Umbilical cord (tissue), 2 donors: ENCODE measurements around the gene CLEC2D. TPM values are rescaled to one million over a fixed set of nuclear protein-coding genes. Genes with fewer than 3 reads are reported as not detected.
"Not testable (repeated sequence)": the region's sequence is repeated elsewhere in the genome, so short reads cannot be mapped to it uniquely, and the experiment has no call there.

Experiments
- DNase-seq: peaks from one replicate; pipeline ENCODE4 v3.0.0-alpha.2; 2015; ENCODE audit warnings: low spot score
- total RNA-seq: library from RNA; depleted of rRNA; stranded (reverse); fragments of >200 nt; gene quantifications from one replicate; pipeline ENCODE4 v1.2.3, GENCODE V29; 2014; ENCODE audit warnings: low replicate concordance; ENCODE audit not compliant: insufficient read depth

The CLEC2D gene
- total RNA-seq, 1 donor from 2014 or later, result 24.6 TPM

DNA sequence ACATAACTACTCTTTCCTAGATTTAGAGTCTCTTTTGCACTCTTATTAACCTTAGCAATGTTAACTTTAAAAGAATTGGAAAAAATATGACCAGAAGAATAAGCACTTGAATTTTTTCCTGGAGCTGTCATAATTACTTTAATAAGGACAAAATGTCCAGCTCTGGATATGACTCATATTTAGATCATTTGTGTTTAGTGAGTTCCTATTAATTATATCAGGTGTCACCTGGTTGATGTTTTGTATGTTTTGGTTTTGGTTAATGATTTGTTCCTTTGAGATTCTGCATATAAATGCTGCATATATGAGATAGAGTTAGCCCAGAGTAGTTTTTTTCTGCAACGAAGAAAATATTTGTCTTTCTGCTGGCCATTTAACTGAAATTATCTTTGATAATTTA, 58.3 kb downstream of the CLEC2D start:
- DNase-seq, result no peak

GRCh38 chr12:9729082-9729481, 59.6 kb downstream of the CLEC2D start:
- DNase-seq, result no peak

DNA sequence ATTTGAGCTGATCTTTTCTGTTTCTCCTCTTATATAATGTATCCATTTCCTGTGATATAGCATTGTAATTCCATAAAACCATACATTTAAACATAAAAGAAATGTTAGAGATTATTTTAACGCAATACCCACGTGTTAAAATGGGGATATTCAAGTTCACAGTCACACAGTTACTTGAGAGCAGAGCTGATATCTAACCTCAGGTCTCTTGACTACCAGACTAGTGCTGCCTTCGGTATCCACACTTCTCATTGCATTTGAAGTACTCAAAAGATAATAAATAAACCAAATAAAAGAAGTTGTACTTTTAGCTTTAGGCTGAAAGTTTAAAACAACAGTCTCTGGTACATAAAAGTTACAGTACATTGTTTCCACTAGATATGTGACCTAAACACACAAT, 60.5 kb downstream of the CLEC2D start:
- DNase-seq, result no peak

DNA sequence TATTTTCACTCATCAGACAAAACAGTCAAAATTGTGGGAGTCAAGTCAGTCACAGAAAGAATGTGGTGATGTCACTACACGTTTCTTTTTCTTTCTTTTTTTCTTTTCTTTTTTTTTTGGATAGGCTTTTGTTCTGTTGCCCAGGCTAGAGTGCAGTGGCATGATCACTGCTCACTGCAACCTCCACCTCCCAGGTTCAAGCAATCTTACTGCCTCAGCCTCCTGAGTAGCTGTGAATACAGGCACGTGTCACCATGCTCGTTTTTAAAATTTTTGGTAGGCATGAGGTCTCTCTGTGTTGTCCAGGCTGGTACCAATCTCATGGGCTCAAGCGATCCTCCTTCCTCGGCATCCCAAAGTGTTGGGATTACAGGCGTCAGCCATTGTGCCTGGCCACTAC, 61.1 kb downstream of the CLEC2D start:
- DNase-seq, result no peak

DNA sequence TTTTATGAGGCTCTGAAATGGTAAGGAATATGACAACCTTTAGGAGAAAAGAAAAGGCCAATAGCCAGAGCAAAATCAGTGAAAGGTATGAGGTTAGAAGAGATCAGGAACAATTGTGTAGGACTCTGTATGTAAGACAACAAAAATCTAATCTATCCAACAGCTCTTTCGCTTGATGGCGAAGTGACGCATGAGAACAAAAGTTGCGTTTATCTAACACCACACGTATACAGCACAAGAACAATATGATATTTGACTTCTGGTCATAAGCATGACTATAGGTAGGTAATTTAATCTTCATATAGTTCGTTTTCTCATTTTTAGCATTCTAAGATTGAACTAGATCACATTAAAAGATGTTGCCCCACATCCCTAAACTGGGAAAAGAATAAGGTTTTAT, 61.9 kb downstream of the CLEC2D start:
- no peak for DNase-seq

GRCh38 chr12:9731797-9732196, 62.3 kb downstream of the CLEC2D start:
- DNase-seq, result no peak

GRCh38 chr12:9732921-9733461, 63.5 kb downstream of the CLEC2D start, which contains the start of gene CLECL1:
Gene CLECL1, minus strand, starts transcription at chr12:9733097.
- DNase-seq, result no peak

DNA sequence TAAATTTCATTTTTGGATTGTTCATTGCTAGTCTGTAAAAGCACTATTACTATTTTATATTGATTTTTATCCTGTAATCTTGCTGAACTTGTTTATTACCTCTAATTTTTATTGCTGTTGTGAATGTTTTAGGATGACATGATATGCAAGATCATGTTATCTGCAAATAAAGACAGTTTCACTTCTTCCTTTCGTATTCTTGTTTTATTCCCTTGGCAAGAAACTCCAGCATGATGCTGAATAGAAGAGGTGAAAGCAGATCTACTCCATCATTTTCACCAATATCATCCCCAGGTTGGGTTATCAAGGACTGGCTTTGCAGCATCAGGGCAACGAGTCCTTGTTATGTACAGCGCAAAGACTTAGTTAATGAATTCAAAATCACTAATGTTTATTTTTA, 66.1 kb downstream of the CLEC2D start:
- DNase-seq, result no peak

- no peak for DNase-seq
Measured at GRCh38 chr12:9736936-9737705, 67.6 kb downstream of the CLEC2D start.

DNA sequence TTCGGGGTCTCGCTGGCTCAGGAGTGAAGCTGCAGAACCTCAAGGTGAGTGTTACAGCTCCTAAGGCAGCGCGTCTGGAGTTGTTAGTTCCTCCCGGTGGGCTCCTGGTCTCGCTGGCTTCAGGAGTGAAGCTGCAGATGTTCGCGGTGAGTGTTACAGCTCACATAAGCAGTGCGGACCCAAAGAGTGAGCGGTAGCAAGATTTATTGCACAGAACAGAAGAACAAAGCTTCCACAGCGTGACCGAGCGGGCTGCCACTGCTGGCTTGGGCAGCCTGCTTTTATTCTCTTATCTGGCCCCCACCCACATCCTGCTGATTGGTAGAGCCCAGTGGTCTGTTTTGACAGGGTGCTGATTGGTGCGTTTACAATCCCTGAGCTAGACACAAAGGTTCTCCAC, 69.4 kb downstream of the CLEC2D start:
- DNase-seq, result not testable (repeated sequence)

GRCh38 chr12:9739404-9740105, 70.0 kb downstream of the CLEC2D start:
- DNase-seq, result not testable (repeated sequence)

DNA sequence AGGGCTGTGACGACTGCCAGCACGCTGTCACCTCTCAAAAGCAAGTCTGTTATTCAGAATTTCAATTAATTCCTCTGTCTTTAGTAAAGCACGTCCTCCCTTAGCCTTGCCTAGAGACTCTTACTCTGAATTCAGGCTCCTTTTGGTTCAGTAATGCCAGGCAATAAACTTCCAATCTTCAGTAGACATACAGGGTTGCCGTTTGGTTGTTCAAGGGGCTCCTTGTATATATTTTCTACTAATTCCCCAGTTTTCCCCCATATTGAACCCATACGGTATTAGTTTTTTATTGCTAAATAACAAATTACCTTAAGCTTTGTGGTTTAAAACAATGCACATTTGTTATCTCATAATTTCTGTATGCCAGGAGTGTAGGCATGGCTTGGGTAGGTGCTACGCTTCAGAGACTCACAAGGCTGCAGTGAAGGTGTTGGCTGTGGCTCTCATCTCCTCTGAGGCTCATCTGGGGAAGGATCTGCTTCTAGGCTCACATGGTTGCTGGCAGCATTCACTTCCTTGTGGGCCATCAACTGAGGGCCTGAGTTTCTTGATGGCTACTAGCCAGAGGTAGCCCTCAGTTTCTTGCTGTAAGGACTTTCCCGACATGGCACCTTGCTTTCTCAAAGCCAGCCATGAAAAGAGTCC, 70.7 kb downstream of the CLEC2D start:
- DNase-seq, result no peak

DNA sequence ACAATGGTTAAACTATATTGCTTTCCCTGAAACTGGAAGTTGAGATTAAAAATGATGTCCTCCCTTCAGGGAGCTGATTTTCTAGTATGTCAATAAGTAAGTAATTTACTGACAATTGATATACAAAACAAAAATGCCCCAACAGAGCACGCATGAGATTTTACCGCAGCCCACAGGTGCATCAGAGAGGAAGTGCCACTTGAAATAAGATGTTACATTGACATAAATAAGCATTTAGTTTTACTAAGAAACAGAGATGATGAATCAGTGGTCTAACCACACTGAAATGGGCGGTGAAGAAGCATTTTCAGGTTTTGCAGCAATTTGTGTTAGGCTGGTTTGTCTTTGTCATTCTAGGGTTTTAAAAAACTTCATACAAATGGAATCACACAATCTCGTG, 72.2 kb downstream of the CLEC2D start:
- DNase-seq, result no peak

DNA sequence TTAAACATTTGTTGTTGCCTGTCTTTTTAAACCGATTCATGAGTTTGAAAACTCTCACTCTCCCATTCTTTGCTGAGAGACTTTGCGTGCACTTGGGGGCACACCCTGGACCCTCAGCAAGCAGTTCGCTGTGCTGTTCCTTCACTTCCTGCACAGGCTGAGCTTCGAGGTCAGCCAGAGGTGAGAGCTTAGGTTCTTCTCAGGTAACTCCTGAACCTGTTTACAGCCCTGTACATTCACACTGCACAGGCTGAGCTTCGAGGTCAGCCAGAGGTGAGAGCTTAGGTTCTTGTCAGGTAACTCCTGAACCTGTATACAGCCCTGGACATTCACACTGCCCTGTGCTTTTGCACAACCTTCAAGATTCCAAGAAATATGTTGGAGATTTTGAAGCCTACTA, 73.1 kb downstream of the CLEC2D start:
- DNase-seq, result no peak

DNA sequence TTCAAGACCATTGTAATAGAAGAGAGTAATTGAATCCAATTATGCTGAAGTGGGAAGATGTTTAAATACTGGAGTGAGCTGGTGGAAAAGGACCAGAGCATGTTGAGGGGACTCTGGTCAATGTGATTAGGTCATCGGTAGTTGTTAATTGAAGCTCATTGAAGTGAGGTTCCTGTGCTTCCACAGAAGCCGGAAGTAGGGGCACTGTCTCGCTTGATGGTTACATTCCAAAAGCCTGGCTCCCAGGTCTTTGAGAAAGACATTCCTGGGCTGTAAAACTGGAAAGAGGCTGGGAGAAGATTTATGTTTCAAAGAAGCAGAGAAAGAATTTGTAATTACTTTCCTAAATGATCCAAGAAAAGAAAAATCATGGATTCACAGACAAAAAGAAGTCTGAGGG, 75.7 kb downstream of the CLEC2D start:
- DNase-seq, result no peak

Other genes with a start within 250 kb of the CLEC2D start
- not detected for gene KLRB1, start 61.8 kb upstream of the CLEC2D start, total RNA-seq
- gene CLECL1, start 63.4 kb downstream of the CLEC2D start, total RNA-seq, result 2.4 TPM
- gene CD69, start 91.2 kb downstream of the CLEC2D start, total RNA-seq, result 5.1 TPM
- 1.9 TPM for gene KLRF1, start 157.8 kb downstream of the CLEC2D start, total RNA-seq
- 7.0 TPM for gene CLEC2B, start 199.6 kb downstream of the CLEC2D start, total RNA-seq
- gene KLRF2, start 211.8 kb downstream of the CLEC2D start, total RNA-seq, result not detected